ENCODE data around the gene TSPOAP1. TPM values are rescaled to one million over a fixed set of nuclear protein-coding genes. Genes with fewer than 3 reads are reported as not detected.

Gene TSPOAP1
- total RNA-seq, 1 donor from 2014 or later = 7.1 TPM

DNA sequence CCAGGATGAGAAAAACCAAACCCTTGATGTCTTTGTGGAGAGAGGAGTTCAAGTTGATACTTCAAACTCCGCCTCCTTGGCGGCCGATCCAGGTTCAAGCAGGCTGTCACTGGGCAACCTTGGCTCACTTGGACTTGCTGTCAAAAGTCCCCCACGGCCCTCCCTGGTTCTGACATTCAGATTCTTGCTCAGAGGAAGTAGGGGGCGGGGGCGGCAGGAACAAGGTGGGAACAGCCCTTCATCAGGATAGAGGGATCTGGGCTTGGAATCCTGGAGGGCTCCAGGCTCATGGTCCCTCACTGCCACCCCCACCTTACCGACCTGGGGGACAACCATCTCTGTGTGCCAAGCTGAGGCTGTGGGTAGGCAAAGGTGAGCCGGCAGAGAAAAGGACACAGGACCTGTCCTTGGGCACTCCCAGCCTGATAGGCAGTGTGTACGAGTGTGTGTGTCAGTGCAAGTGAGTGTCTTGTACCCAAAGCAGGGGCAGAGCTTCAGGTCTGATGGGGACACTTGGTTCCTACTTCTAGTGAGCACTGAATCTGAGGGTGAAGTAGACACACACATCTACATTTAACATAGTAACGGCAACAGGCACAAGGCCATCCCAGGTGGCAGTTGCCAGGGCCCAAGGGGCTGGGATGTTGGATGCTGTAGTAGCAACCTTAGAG lies 6.6 kb upstream of the TSPOAP1 start:
- intact Hi-C loops (cut with DNase I) = no loop called here
- H3K9me3 ChIP-seq = no peaks in the 10 kb centered on the region
- no peak overlapping the region for H3K4me3 ChIP-seq
- TF ChIP-seq POLR2A (IDR thresholded peaks at IDR 0.05) (no peak), POLR2AphosphoS5 (IDR thresholded peaks at IDR 0.05; ENCODE audit: insufficient read depth in 1 of 2, low read depth in 1 of 2) (no peak)
- TF ChIP-seq, protein P1, sequence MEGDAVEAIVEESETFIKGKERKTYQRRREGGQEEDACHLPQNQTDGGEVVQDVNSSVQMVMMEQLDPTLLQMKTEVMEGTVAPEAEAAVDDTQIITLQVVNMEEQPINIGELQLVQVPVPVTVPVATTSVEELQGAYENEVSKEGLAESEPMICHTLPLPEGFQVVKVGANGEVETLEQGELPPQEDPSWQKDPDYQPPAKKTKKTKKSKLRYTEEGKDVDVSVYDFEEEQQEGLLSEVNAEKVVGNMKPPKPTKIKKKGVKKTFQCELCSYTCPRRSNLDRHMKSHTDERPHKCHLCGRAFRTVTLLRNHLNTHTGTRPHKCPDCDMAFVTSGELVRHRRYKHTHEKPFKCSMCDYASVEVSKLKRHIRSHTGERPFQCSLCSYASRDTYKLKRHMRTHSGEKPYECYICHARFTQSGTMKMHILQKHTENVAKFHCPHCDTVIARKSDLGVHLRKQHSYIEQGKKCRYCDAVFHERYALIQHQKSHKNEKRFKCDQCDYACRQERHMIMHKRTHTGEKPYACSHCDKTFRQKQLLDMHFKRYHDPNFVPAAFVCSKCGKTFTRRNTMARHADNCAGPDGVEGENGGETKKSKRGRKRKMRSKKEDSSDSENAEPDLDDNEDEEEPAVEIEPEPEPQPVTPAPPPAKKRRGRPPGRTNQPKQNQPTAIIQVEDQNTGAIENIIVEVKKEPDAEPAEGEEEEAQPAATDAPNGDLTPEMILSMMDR (IDR thresholded peaks at IDR 0.05) = no peak
- no peak for DNase-seq (ENCODE audit: extremely low spot score in 2 of 2)
- H3K27me3 ChIP-seq = no peaks in the 10 kb centered on the region
- H3K36me3 ChIP-seq = no peaks in the 10 kb centered on the region
- peak overlapping the region; percentile 81 for H3K27ac ChIP-seq
- peaks cover 43% of the 10 kb centered on the region for H3K4me1 ChIP-seq

GRCh38 chr17:58334661-58335060 lies 6.1 kb upstream of the TSPOAP1 start:
- H3K27ac ChIP-seq = peak overlapping the region; percentile 81

DNA sequence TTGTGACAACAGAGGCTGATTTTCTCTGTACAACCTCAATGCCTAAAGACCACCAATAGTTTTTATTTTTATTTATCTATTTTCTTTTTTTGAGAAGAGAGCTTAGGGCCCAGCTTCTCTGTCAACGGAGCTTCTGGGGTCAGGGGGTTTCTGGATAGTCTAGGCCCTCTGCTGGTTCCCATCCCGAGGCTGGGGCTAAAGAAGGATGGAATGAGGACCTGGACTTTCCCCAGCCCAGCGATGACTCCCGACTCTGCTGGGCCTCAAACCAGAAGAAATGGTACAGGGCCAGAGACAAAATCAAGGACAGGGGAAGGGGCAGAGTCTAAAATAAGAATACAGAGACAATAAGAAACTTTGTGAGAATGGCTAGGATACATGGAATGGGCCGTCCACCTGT lies 5.7 kb upstream of the TSPOAP1 start:
- intact Hi-C loops (cut with DNase I) = no loop called here
- no peak for DNase-seq (ENCODE audit: extremely low spot score in 2 of 2)
- Histone ChIP-seq H3K27ac (peak overlapping the region; percentile 13), H3K27me3 (no peaks in the 10 kb centered on the region), H3K4me1 (peaks cover 43% of the 10 kb centered on the region), H3K36me3 (no peaks in the 10 kb centered on the region), H3K9me3 (no peaks in the 10 kb centered on the region), H3K4me3 (no peak overlapping the region)
- TF ChIP-seq POLR2AphosphoS5 (IDR thresholded peaks at IDR 0.05; ENCODE audit: insufficient read depth in 1 of 2, low read depth in 1 of 2) (no peak), POLR2A (IDR thresholded peaks at IDR 0.05) (no peak)
- TF ChIP-seq, protein P1 (IDR thresholded peaks at IDR 0.05) = no peak

More at GRCh38 chr17:58334661-58335060, 6.1 kb upstream of the TSPOAP1 start:
- no peak overlapping the region for H3K4me3 ChIP-seq
- no peaks in the 10 kb centered on the region for H3K27me3 ChIP-seq
- TF ChIP-seq, protein P1 (IDR thresholded peaks at IDR 0.05) = no peak
- TF ChIP-seq POLR2AphosphoS5 (IDR thresholded peaks at IDR 0.05; ENCODE audit: insufficient read depth in 1 of 2, low read depth in 1 of 2) = no peak
- TF ChIP-seq POLR2A (IDR thresholded peaks at IDR 0.05) = no peak
- intact Hi-C loops (cut with DNase I) = no loop called here
- H3K36me3 ChIP-seq = no peaks in the 10 kb centered on the region
- peaks cover 43% of the 10 kb centered on the region for H3K4me1 ChIP-seq
- H3K9me3 ChIP-seq = no peaks in the 10 kb centered on the region
- DNase-seq (ENCODE audit: extremely low spot score in 2 of 2) = no peak

- Histone ChIP-seq H3K27ac (peak overlapping the region; percentile 13), H3K4me1 (peaks cover 42% of the 10 kb centered on the region), H3K9me3 (no peaks in the 10 kb centered on the region), H3K4me3 (peak overlapping the region in 1 of 2 donors; percentile 45), H3K36me3 (no peaks in the 10 kb centered on the region), H3K27me3 (no peaks in the 10 kb centered on the region)
- TF ChIP-seq, protein P1 (IDR thresholded peaks at IDR 0.05) = no peak
- TF ChIP-seq POLR2A (IDR thresholded peaks at IDR 0.05) (no peak), POLR2AphosphoS5 (IDR thresholded peaks at IDR 0.05; ENCODE audit: insufficient read depth in 1 of 2, low read depth in 1 of 2) (no peak)
- no peak for DNase-seq (ENCODE audit: extremely low spot score in 2 of 2)
- intact Hi-C loops (cut with DNase I) = no loop called here
Observed at GRCh38 chr17:58333736-58334207, 5.2 kb upstream of the TSPOAP1 start.
